ENCODE data around the gene PRR30. TPM values are rescaled to one million over a fixed set of nuclear protein-coding genes. Genes with fewer than 3 reads are reported as not detected.
A peak's percentile ranks its signal among the peaks of the same experiment; 100 is the strongest.

The PRR30 gene
- total and polyA plus RNA-seq, 2 experiments from 2014 or later, result not detected

DNA sequence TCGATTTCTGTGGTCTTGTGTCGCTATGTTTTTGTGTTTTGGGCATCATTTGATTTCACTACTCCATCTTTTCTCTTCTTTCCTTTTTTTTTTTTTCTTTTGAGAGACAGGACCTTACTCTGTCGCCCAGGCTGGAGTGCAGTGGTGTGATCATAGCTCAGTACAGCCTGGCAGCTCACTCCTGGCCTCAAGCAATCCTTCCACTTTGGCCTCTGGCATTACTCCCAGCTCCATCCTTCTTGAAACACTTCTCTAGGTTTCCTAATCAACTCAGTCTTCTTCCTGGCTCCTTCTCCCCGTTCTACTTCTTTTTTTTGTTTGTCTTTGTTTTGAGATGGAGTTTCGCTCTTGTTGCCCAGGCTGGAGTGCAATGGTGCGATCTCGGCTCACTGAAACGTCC, 36.1 kb upstream of the PRR30 start:
- Histone ChIP-seq H3K79me2 (replicated peaks; ENCODE audit: insufficient read depth) (no peaks in the 10 kb centered on the region), H3K36me3 (ENCODE audit: insufficient read depth) (no peaks in the 10 kb centered on the region), H3F3A (replicated peaks; ENCODE audit: low read depth) (no peaks in the 10 kb centered on the region), H2AFZ (peak overlapping the region; percentile 26; the same call in 1 of the 2 replicates), H3K27me3 (ENCODE audit: insufficient read depth) (no peaks in the 10 kb centered on the region), H3K4me3 (no peak overlapping the region), H3K4me2 (no peak overlapping the region), H3K27ac (ENCODE audit: low read depth) (no peak overlapping the region), H3K9me2 (ENCODE audit: insufficient read depth) (no peaks in the 10 kb centered on the region), H4K20me1 (replicated peaks; ENCODE audit: insufficient read depth) (no peaks in the 10 kb centered on the region), H3K4me1 (ENCODE audit: insufficient read depth) (no peaks in the 10 kb centered on the region)
- Mint-ChIP-seq H3K27me3 (ENCODE audit: insufficient read depth, low read depth, poor library complexity) (no peaks in the 10 kb centered on the region), H3K4me3 (no peak overlapping the region), H3K36me3 (ENCODE audit: low read depth) (no peaks in the 10 kb centered on the region), H3K27ac (no peak overlapping the region), H3K4me1 (peaks cover 3% of the 10 kb centered on the region; the same call in 1 of the 3 replicates), H3K9me3 (no peaks in the 10 kb centered on the region)
- TF ChIP-seq POLR2AphosphoS5 (IDR thresholded peaks at IDR 0.05; ENCODE audit: low read depth) (no peak), NANOG (IDR thresholded peaks at IDR 0.05; ENCODE audit: borderline replicate concordance) (no peak), ETS1 (IDR thresholded peaks at IDR 0.05) (no peak)
- ATAC-seq, result no peak
- no peak for DNase-seq (ENCODE audit: low spot score)

- ATAC-seq, result peak; percentile 40
- no peak overlapping the region for H3K4me3 ChIP-seq
- no peak for DNase-seq (ENCODE audit: low spot score)
These were observed 35.4 kb upstream of the PRR30 start for GRCh38 chr2:27174638-27175037.

More at GRCh38 chr2:27174638-27175037, 35.4 kb upstream of the PRR30 start:
- Mint-ChIP-seq H3K9me3 (no peaks in the 10 kb centered on the region), H3K36me3 (ENCODE audit: low read depth) (no peaks in the 10 kb centered on the region), H3K4me1 (peaks cover 3% of the 10 kb centered on the region; the same call in 1 of the 3 replicates), H3K27ac (no peak overlapping the region), H3K27me3 (ENCODE audit: insufficient read depth, low read depth, poor library complexity) (no peaks in the 10 kb centered on the region), H3K4me3 (no peak overlapping the region)
- Histone ChIP-seq H3K36me3 (ENCODE audit: insufficient read depth) (no peaks in the 10 kb centered on the region), H3F3A (replicated peaks; ENCODE audit: low read depth) (no peaks in the 10 kb centered on the region), H3K9me2 (ENCODE audit: insufficient read depth) (no peaks in the 10 kb centered on the region), H3K4me2 (no peak overlapping the region), H4K20me1 (replicated peaks; ENCODE audit: insufficient read depth) (no peaks in the 10 kb centered on the region), H3K27me3 (ENCODE audit: insufficient read depth) (no peaks in the 10 kb centered on the region), H2AFZ (peak overlapping the region; percentile 26; the same call in 1 of the 2 replicates), H3K27ac (ENCODE audit: low read depth) (no peak overlapping the region), H3K79me2 (replicated peaks; ENCODE audit: insufficient read depth) (no peaks in the 10 kb centered on the region), H3K4me1 (ENCODE audit: insufficient read depth) (no peaks in the 10 kb centered on the region)
- TF ChIP-seq JUNB (IDR thresholded peaks at IDR 0.05; ENCODE audit: unreplicated experiment), result no peak
- TF ChIP-seq ZNF462 (CRISPR knock-in tag; IDR thresholded peaks at IDR 0.05), result no peak
- no peak for TF ChIP-seq EZH2phosphoT487 (IDR thresholded peaks at IDR 0.05; ENCODE audit: unreplicated experiment)
- TF ChIP-seq ZNF114 (CRISPR knock-in tag; IDR thresholded peaks at IDR 0.05), result no peak
- TF ChIP-seq CREB1 (CRISPR knock-in tag; IDR thresholded peaks at IDR 0.05; ENCODE audit: low read depth), result no peak
- no peak for TF ChIP-seq NANOG (IDR thresholded peaks at IDR 0.05; ENCODE audit: borderline replicate concordance)
- no peak for TF ChIP-seq REST (IDR thresholded peaks at IDR 0.05; ENCODE audit: unreplicated experiment)
- TF ChIP-seq POLR2AphosphoS5 (IDR thresholded peaks at IDR 0.05; ENCODE audit: low read depth), result no peak
- TF ChIP-seq EZH2 (IDR thresholded peaks at IDR 0.05; ENCODE audit: low read depth, unreplicated experiment), result no peak
- TF ChIP-seq ZNF331 (CRISPR knock-in tag; IDR thresholded peaks at IDR 0.05; ENCODE audit: low read depth), result no peak
